GM12865 (cell line): Measurements from ENCODE around the gene PDE3A.

ENCODE experiments used
- DNase-seq: peaks from one replicate; pipeline ENCODE4 v3.0.0; 2010; ENCODE audit warnings: low read depth
- H3K4me3 ChIP-seq: 2 replicates; pipeline ENCODE4 v1.5.1; 2011; ENCODE audit warnings: mild to moderate bottlenecking, low read depth, low read length, control low read depth
- CTCF ChIP-seq: IDR thresholded peaks from 2 replicates; pipeline ENCODE4 v1.5.1; 2011; ENCODE audit warnings: low read length, control low read depth, low read depth, inconsistent platforms; ENCODE audit not compliant: insufficient read depth; ENCODE audit errors: missing control alignments

PDE3A gene

GRCh38 chr12:20657496-20657895 is 289.2 kb downstream of the PDE3A start:
- no peak for DNase-seq
- TF ChIP-seq CTCF, result no peak
- no peak overlapping the region for H3K4me3 ChIP-seq

GRCh38 chr12:20681334-20681733 is 313.0 kb downstream of the PDE3A start:
- TF ChIP-seq CTCF, result no peak
- no peak overlapping the region for H3K4me3 ChIP-seq
- no peak for DNase-seq

GRCh38 chr12:20695232-20695631 is 326.9 kb downstream of the PDE3A start, which contains the start of gene SLCO1C1:
SLCO1C1 (plus strand) TSS chr12:20695332; CDS start chr12:20699577, 4,245 bp downstream.
- no peak within 1 kb of the TSS for H3K4me3 ChIP-seq
- TF ChIP-seq CTCF, result no peak
- no peak for DNase-seq

- no peak for DNase-seq
- no peak overlapping the region for H3K4me3 ChIP-seq
Observed at GRCh38 chr12:20696181-20696905, 328.0 kb downstream of the PDE3A start.

GRCh38 chr12:20701106-20701505 is 332.8 kb downstream of the PDE3A start:
- no peak overlapping the region for H3K4me3 ChIP-seq
- DNase-seq, result no peak
- no peak for TF ChIP-seq CTCF

More at GRCh38 chr12:20696181-20696905, 328.0 kb downstream of the PDE3A start:
- TF ChIP-seq CTCF, result no peak

- no peak for TF ChIP-seq CTCF
- no peak overlapping the region for H3K4me3 ChIP-seq
Observed at GRCh38 chr12:20704860-20705259, 336.5 kb downstream of the PDE3A start.

GRCh38 chr12:20711846-20712245 is 343.5 kb downstream of the PDE3A start:
- H3K4me3 ChIP-seq, result no peak overlapping the region
- no peak for TF ChIP-seq CTCF
- DNase-seq, result no peak

More at GRCh38 chr12:20704860-20705259, 336.5 kb downstream of the PDE3A start:
- DNase-seq, result no peak
